ENCODE measurements around the gene FGF14.

Gene FGF14

DNA sequence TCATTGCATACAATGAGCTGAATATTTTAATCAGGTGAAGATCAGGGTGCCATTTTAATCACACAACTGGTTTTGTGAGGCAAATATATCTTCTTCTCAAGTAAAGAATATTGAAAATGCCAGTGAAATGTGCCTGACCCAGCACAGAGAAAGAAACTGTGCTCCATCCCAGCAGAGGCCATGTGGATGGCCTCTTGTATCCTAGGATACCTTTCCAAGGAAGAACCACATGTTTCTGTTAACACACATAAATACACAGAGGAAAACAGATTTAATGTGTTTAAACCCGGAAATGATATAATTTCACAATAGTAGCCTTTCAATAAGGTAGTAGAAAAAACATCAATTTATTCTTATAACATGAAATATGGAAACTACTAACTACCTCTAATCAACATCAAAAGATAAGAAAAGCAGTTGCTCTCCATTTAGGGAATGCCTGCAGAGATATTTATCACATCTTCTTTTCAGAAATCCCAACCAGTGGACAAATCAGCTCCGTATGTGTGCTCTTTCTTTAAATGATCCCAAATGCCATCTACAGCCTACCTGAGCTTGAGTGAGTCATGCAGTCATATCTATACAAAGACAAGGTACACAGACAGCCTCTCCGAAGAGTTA lies 157.1 kb downstream of the FGF14 start:
- TF ChIP-seq, protein P1, sequence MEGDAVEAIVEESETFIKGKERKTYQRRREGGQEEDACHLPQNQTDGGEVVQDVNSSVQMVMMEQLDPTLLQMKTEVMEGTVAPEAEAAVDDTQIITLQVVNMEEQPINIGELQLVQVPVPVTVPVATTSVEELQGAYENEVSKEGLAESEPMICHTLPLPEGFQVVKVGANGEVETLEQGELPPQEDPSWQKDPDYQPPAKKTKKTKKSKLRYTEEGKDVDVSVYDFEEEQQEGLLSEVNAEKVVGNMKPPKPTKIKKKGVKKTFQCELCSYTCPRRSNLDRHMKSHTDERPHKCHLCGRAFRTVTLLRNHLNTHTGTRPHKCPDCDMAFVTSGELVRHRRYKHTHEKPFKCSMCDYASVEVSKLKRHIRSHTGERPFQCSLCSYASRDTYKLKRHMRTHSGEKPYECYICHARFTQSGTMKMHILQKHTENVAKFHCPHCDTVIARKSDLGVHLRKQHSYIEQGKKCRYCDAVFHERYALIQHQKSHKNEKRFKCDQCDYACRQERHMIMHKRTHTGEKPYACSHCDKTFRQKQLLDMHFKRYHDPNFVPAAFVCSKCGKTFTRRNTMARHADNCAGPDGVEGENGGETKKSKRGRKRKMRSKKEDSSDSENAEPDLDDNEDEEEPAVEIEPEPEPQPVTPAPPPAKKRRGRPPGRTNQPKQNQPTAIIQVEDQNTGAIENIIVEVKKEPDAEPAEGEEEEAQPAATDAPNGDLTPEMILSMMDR (IDR thresholded peaks at IDR 0.05; ENCODE audit: low read depth, low read length) = no peak
- no peak for TF ChIP-seq EZH2phosphoT487 (IDR thresholded peaks at IDR 0.05; ENCODE audit: low read depth)
- Histone ChIP-seq H2AFZ (ENCODE audit: low read depth, low read length) (no peak overlapping the region), H3K9me3 (ENCODE audit: insufficient read depth, low read length) (no peaks in the 10 kb centered on the region), H3K27ac (ENCODE audit: low read length) (no peak overlapping the region), H4K20me1 (ENCODE audit: insufficient read depth, low read length) (no peaks in the 10 kb centered on the region), H3K27me3 (ENCODE audit: low read depth, low read length) (no peaks in the 10 kb centered on the region), H3K79me2 (ENCODE audit: low read length) (no peaks in the 10 kb centered on the region), H3K9ac (ENCODE audit: low read length) (no peak overlapping the region), H3K4me3 (ENCODE audit: low read length) (no peak overlapping the region), H3K36me3 (replicated peaks; ENCODE audit: low read depth, low read length) (no peaks in the 10 kb centered on the region), H3K4me1 (ENCODE audit: low read length) (no peaks in the 10 kb centered on the region), H3K4me2 (ENCODE audit: low read length) (no peak overlapping the region)

DNA sequence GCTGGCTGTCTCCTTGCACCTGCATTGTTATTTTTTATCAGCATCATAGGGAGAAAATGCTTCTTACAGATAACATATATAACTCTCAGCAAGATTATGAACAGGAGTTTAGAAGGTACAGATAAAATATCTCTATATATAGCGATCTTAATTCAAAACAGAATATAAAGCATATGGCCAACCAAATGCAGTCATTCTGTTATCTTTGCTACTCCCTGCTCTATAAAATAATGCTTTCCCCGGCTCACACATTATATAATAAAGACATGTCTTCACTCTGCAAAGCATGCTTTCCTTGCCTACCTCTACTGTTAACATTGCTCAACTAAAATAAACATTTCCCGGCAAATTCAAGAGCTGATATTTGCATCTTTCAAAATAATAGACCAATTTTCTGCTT lies 161.7 kb downstream of the FGF14 start:
- no peak overlapping the region for H3K27ac ChIP-seq (ENCODE audit: low read length)
- H3K4me3 ChIP-seq (ENCODE audit: low read length) = no peak overlapping the region
- H3K27me3 ChIP-seq (ENCODE audit: low read depth, low read length) = no peaks in the 10 kb centered on the region
- H2AFZ ChIP-seq (ENCODE audit: low read depth, low read length) = no peak overlapping the region
- H3K4me1 ChIP-seq (ENCODE audit: low read length) = no peaks in the 10 kb centered on the region
- no peaks in the 10 kb centered on the region for H3K36me3 ChIP-seq (replicated peaks; ENCODE audit: low read depth, low read length)
- H3K4me2 ChIP-seq (ENCODE audit: low read length) = no peak overlapping the region
- no peaks in the 10 kb centered on the region for H3K9me3 ChIP-seq (ENCODE audit: insufficient read depth, low read length)
- no peak overlapping the region for H3K9ac ChIP-seq (ENCODE audit: low read length)
- H3K79me2 ChIP-seq (ENCODE audit: low read length) = no peaks in the 10 kb centered on the region
- TF ChIP-seq EZH2phosphoT487 (IDR thresholded peaks at IDR 0.05; ENCODE audit: low read depth) = no peak
- TF ChIP-seq, protein P1 (IDR thresholded peaks at IDR 0.05; ENCODE audit: low read depth, low read length) = no peak
- no peaks in the 10 kb centered on the region for H4K20me1 ChIP-seq (ENCODE audit: insufficient read depth, low read length)

DNA sequence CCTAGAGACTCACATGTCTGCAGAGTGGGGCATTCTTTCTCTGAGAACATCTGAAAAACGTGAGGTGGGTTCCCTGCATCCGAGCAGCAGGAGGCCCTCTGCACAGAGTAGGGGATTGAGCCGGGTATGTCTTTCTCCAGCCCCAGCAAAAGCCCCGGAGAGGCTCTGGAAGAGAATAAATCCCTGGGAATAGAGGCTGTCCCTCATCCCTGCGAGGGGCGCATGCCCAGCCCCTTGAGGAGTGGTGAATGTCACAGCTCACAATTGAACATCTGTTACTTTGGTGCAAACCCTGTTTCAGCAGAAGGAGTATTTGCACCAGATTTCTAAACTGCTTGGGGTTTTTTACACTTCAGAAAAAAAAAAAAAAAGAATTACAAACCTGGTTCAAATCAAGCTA lies 164.6 kb downstream of the FGF14 start:
- Histone ChIP-seq H3K27me3 (ENCODE audit: low read depth, low read length) (no peaks in the 10 kb centered on the region), H3K27ac (ENCODE audit: low read length) (no peak overlapping the region), H3K4me3 (ENCODE audit: low read length) (no peak overlapping the region), H3K4me2 (ENCODE audit: low read length) (no peak overlapping the region), H3K36me3 (replicated peaks; ENCODE audit: low read depth, low read length) (no peaks in the 10 kb centered on the region), H3K9me3 (ENCODE audit: insufficient read depth, low read length) (no peaks in the 10 kb centered on the region), H3K79me2 (ENCODE audit: low read length) (no peaks in the 10 kb centered on the region), H4K20me1 (ENCODE audit: insufficient read depth, low read length) (no peaks in the 10 kb centered on the region), H3K4me1 (ENCODE audit: low read length) (no peaks in the 10 kb centered on the region), H2AFZ (ENCODE audit: low read depth, low read length) (peak overlapping the region; percentile 45; the same call in 1 of the 2 replicates), H3K9ac (ENCODE audit: low read length) (no peak overlapping the region)
- TF ChIP-seq, protein P1 (IDR thresholded peaks at IDR 0.05; ENCODE audit: low read depth, low read length) = no peak
- TF ChIP-seq EZH2phosphoT487 (IDR thresholded peaks at IDR 0.05; ENCODE audit: low read depth) = no peak

DNA sequence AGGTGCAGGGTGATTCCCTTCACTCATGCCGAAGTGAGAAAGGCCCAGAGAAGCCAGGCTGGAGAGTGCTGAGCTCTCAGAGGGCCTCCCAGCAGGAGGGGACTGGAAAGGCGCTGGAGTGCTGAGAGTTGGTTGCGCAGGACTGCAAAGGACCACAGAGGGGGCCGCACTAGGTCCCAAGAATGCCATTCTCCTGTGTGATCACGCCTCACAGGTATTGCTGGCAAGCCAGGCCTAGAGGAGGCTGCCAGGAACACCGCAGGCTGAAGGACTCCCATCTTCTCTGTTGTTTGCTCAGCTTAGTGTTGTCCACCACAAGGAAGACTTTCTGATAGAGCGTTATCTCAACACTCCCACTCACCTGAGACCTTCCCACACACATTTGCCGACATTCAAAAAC lies 165.0 kb downstream of the FGF14 start:
- H3K9ac ChIP-seq (ENCODE audit: low read length) = no peak overlapping the region
- H3K36me3 ChIP-seq (replicated peaks; ENCODE audit: low read depth, low read length) = no peaks in the 10 kb centered on the region
- peak overlapping the region; percentile 45; the same call in 1 of the 2 replicates for H2AFZ ChIP-seq (ENCODE audit: low read depth, low read length)
- H3K9me3 ChIP-seq (ENCODE audit: insufficient read depth, low read length) = no peaks in the 10 kb centered on the region
- H3K27ac ChIP-seq (ENCODE audit: low read length) = no peak overlapping the region
- no peak overlapping the region for H3K4me3 ChIP-seq (ENCODE audit: low read length)
- H3K79me2 ChIP-seq (ENCODE audit: low read length) = no peaks in the 10 kb centered on the region
- H4K20me1 ChIP-seq (ENCODE audit: insufficient read depth, low read length) = no peaks in the 10 kb centered on the region
- H3K4me2 ChIP-seq (ENCODE audit: low read length) = no peak overlapping the region
- H3K27me3 ChIP-seq (ENCODE audit: low read depth, low read length) = no peaks in the 10 kb centered on the region
- no peaks in the 10 kb centered on the region for H3K4me1 ChIP-seq (ENCODE audit: low read length)
- TF ChIP-seq, protein P1 (IDR thresholded peaks at IDR 0.05; ENCODE audit: low read depth, low read length) = no peak
- TF ChIP-seq EZH2phosphoT487 (IDR thresholded peaks at IDR 0.05; ENCODE audit: low read depth) = no peak
